Chondrocyte (in vitro differentiated cells): ENCODE data around the gene USP36. TPM values are rescaled to one million over a fixed set of nuclear protein-coding genes. Genes with fewer than 3 reads are reported as not detected.
A peak's percentile ranks its signal among the peaks of the same experiment; 100 is the strongest.

ENCODE experiments used
- DNase-seq: peaks from one replicate; pipeline ENCODE4 v3.0.0; 2021; ENCODE audit warnings: mixed read lengths, low spot score
- H3K27ac Mint-ChIP-seq: one replicate; pipeline ENCODE4 v1.8.0; 2021; ENCODE audit warnings: mild to moderate bottlenecking, moderate library complexity, mixed read lengths; ENCODE audit not compliant: unreplicated experiment
- H3K27me3 Mint-ChIP-seq: 2 replicates; pipeline ENCODE4 v1.8.0; 2021; ENCODE audit warnings: low read depth, mixed read lengths
- H3K36me3 Mint-ChIP-seq: 2 replicates; pipeline ENCODE4 v1.8.0; 2021; ENCODE audit warnings: low read depth, mixed read lengths
- H3K4me1 Mint-ChIP-seq: 2 replicates; pipeline ENCODE4 v1.8.0; 2021; ENCODE audit warnings: low read depth, mild to moderate bottlenecking, mixed read lengths
- H3K4me3 Mint-ChIP-seq: one replicate; pipeline ENCODE4 v1.8.0; 2021; ENCODE audit warnings: mild to moderate bottlenecking, moderate library complexity, mixed read lengths; ENCODE audit not compliant: unreplicated experiment
- H3K9me3 Mint-ChIP-seq: 2 replicates; pipeline ENCODE4 v1.8.0; 2021; ENCODE audit warnings: low read depth, mixed read lengths
- CTCF ChIP-seq: fragments of 200-600 bp; sonication (generic); IDR thresholded peaks from 2 replicates; pipeline ENCODE4 v1.5.0; 2021; ENCODE audit warnings: antibody characterized with exemption, mild to moderate bottlenecking, moderate library complexity
- total RNA-seq: library from RNA; stranded (reverse); gene quantifications from 3 replicates; pipeline ENCODE4 v1.2.1, GENCODE V29; 2021

USP36 gene
- total RNA-seq, 1 donor from 2014 or later, result 45.1 TPM

DNA sequence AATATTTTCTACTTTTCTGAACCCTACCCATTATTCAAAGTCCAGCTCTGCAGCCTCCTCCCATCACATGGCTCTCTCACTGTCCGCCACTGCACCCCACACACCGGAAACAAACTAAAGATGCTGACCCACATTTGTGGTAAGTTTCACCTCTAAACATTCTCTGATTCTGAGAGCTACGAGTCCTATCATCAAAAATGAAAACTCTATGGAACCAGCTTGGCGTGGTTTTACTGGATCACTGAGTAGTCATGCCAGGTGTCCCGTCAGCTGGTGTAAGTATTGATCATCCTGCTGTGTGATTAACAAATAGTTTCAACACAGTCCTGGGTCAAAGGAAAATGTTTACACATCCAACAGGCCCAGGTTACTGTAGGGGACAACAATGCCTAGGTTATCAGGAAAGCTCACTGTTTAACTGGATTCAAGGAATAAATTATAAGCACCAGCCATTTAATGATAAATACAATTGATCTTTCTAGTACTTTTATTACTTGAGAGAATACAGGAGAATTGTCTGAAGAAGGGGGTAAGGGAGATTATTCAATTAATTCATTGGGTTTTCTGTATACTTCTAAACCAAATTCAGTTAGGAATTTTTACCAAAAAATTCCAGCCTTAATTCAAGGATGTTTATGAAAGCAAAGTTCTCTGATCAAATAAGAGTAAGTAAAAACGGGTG lies 92.4 kb downstream of the USP36 start:
- no peak for DNase-seq
- no peak overlapping the region for H3K4me3 Mint-ChIP-seq
- peaks cover 50% of the 10 kb centered on the region for H3K4me1 Mint-ChIP-seq
- no peaks in the 10 kb centered on the region for H3K27me3 Mint-ChIP-seq
- TF ChIP-seq CTCF, result no peak
- H3K36me3 Mint-ChIP-seq, result no peaks in the 10 kb centered on the region
- H3K27ac Mint-ChIP-seq, result peak overlapping the region; percentile 19
- H3K9me3 Mint-ChIP-seq, result no peaks in the 10 kb centered on the region

DNA sequence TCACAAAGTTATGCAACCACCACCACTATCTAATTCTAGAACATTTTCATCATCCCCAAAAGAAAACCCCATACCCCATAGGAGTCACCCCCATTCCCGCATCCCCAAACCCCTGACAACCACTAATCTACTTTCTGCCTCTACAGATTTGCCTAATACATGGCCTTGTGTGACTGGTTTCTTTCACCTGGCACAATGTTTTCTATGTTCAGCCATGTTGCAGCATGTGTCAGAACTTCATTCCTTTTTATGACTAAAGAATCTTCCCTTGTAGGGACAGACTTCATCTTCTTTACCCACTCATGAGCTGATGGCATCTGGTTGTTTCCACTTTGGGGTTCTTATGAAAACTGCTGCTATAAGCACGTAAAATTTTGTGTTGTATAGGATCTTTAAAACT lies 93.1 kb downstream of the USP36 start:
- Mint-ChIP-seq H3K27ac (peak overlapping the region; percentile 45), H3K36me3 (no peaks in the 10 kb centered on the region), H3K4me3 (no peak overlapping the region), H3K4me1 (peaks cover 55% of the 10 kb centered on the region), H3K9me3 (no peaks in the 10 kb centered on the region), H3K27me3 (no peaks in the 10 kb centered on the region)
- no peak for DNase-seq
- no peak for TF ChIP-seq CTCF

DNA sequence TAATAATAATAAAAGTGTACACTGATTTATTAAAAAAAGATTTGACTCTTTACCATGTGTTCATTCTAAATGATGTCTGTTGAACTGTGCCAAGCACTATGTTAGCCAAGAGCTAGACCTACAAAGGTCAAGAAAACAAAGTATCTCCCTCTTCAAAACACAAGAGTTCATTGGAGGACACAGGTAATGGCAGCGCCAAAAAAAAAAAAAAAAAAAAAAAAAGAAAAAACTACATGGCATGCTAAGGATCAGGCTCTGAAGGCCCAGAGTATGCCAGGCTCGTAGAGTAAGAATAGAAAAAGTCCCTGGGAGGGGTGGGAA lies 93.7 kb downstream of the USP36 start:
- H3K36me3 Mint-ChIP-seq, result no peaks in the 10 kb centered on the region
- peaks cover 58% of the 10 kb centered on the region for H3K4me1 Mint-ChIP-seq
- H3K27ac Mint-ChIP-seq, result peak overlapping the region; percentile 45
- no peak for TF ChIP-seq CTCF
- no peaks in the 10 kb centered on the region for H3K27me3 Mint-ChIP-seq
- no peak overlapping the region for H3K4me3 Mint-ChIP-seq
- H3K9me3 Mint-ChIP-seq, result no peaks in the 10 kb centered on the region
- no peak for DNase-seq

- Mint-ChIP-seq H3K9me3 (no peaks in the 10 kb centered on the region), H3K4me3 (no peak overlapping the region), H3K36me3 (no peaks in the 10 kb centered on the region), H3K27ac (peak overlapping the region; percentile 39), H3K4me1 (peaks cover 63% of the 10 kb centered on the region), H3K27me3 (no peaks in the 10 kb centered on the region)
- no peak for TF ChIP-seq CTCF
- DNase-seq, result no peak
These were observed 94.2 kb downstream of the USP36 start for GRCh38 chr17:78746263-78746948.

Other genes with a start within 250 kb of the USP36 start
- 79.2 to 155 TPM (median 80.8 TPM) in 3 replicates for gene CYTH1, start 58.5 kb downstream of the USP36 start, total RNA-seq
- 0.67 to 2.3 TPM (median 1.3 TPM) in 3 replicates for gene CEP295NL, start 62.4 kb upstream of the USP36 start, total RNA-seq
- 429 to 540 TPM (median 535 TPM) in 3 replicates for gene TIMP2, start 84.6 kb upstream of the USP36 start, total RNA-seq
- gene LGALS3BP, start 139.1 kb upstream of the USP36 start, total RNA-seq, result 120 to 177 TPM (median 127 TPM) in 3 replicates
- 37.3 to 50.5 TPM (median 47.9 TPM) in 3 replicates for gene CANT1, start 168.9 kb upstream of the USP36 start, total RNA-seq
- 74.7 to 96.2 TPM (median 74.9 TPM) in 3 replicates for gene C1QTNF1, start 183.4 kb upstream of the USP36 start, total RNA-seq
- gene ENGASE, start 234.0 kb upstream of the USP36 start, total RNA-seq, result 16.8 to 30.7 TPM (median 19.7 TPM) in 3 replicates